BLaER1 treated with 17β-estradiol and CSF1 and Interleukin-3, amounts not matched to agents 10 nM and 100 nM (cell line): ENCODE measurements around the gene GRXCR2.
A peak's percentile ranks its signal among the peaks of the same experiment; 100 is the strongest.
"Not testable (repeated sequence)": the region's sequence is repeated elsewhere in the genome, so short reads cannot be mapped to it uniquely, and the experiment has no call there.

ENCODE experiments used
- H3K27ac ChIP-seq, 11 experiments: shearing (Covaris generic); formaldehyde crosslinking; 2 replicates each; pipeline ENCODE4 v1.8.1; 2022
- H3K27me3 ChIP-seq, 11 experiments: shearing (Covaris generic); formaldehyde crosslinking; 2 replicates each; pipeline ENCODE4 v1.8.1; 2022
- H3K36me3 ChIP-seq, 11 experiments: shearing (Covaris generic); formaldehyde crosslinking; 2 replicates each; pipeline ENCODE4 v1.8.1; 2022
- H3K4me1 ChIP-seq, 10 experiments: shearing (Covaris generic); formaldehyde crosslinking; 2 replicates each; pipeline ENCODE4 v1.8.1; 2022
- H3K4me2 ChIP-seq, 11 experiments: shearing (Covaris generic); formaldehyde crosslinking; 2 replicates each; pipeline ENCODE4 v1.8.1; 2022
- H3K4me3 ChIP-seq, 10 experiments: shearing (Covaris generic); formaldehyde crosslinking; 2 replicates each; pipeline ENCODE4 v1.8.1; 2022
- H3K9ac ChIP-seq, 11 experiments: shearing (Covaris generic); formaldehyde crosslinking; 2 replicates each; pipeline ENCODE4 v1.8.1; 2022
- H3K9me3 ChIP-seq, 11 experiments: shearing (Covaris generic); formaldehyde crosslinking; replicated peaks in 1 of 11; 2 replicates each; pipeline ENCODE4 v1.8.1; 2022
- H4K20me1 ChIP-seq, 11 experiments: shearing (Covaris generic); formaldehyde crosslinking; 2 replicates each; pipeline ENCODE4 v1.8.1; 2022
- Cebpa-rat ChIP-seq, 11 experiments: shearing (Covaris generic); IDR thresholded peaks; 2 replicates each; pipeline ENCODE4 v1.8.1; 2022

The GRXCR2 gene

GRCh38 chr5:145889611-145890010 lies 16.8 kb upstream of the GRXCR2 start:
- Histone ChIP-seq H3K27ac (no peak overlapping the region), H3K4me3 (no peak overlapping the region), H3K9ac (no peak overlapping the region), H3K4me1 (no peaks in the 10 kb centered on the region), H3K36me3 (no peaks in the 10 kb centered on the region), H3K4me2 (no peak overlapping the region), H3K9me3 (peaks cover 8 to 19% (median 16%) of the 10 kb centered on the region in 11 experiments; a peak in 19 of 22 replicates), H4K20me1 (no peaks in the 10 kb centered on the region), H3K27me3 (no peaks in the 10 kb centered on the region)
- TF ChIP-seq Cebpa-rat (IDR thresholded peaks at IDR 0.05) = no peak

GRCh38 chr5:145887976-145888574 lies 15.3 kb upstream of the GRXCR2 start:
- no peak for TF ChIP-seq Cebpa-rat (IDR thresholded peaks at IDR 0.05)
- Histone ChIP-seq H3K27ac (no peak overlapping the region), H3K4me3 (no peak overlapping the region), H3K27me3 (no peaks in the 10 kb centered on the region), H3K9ac (no peak overlapping the region), H3K4me1 (no peaks in the 10 kb centered on the region), H3K9me3 (peaks cover 8 to 19% (median 16%) of the 10 kb centered on the region in 11 experiments; a peak in 19 of 22 replicates), H3K36me3 (no peaks in the 10 kb centered on the region), H4K20me1 (no peaks in the 10 kb centered on the region), H3K4me2 (no peak overlapping the region)

DNA sequence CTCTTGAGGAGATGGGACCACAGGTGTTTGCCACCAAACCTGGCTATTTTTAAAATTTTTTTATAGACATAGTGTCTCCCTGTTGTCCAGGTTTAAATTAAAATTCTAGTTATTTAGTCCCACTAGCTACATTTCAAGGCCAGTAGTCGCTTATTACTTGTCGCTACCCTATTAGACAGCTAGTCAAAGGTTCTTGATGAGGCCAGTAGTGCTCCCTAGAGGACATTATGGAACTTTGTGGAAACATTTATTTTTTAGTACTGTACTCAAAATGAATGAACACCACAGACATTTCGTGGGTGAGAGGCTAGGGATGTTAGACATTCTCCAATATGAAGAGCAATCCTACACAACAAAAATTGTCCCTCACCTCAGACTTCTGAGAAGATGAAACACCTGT lies 14.4 kb upstream of the GRXCR2 start:
- H3K27me3 ChIP-seq = no peaks in the 10 kb centered on the region
- H4K20me1 ChIP-seq = no peaks in the 10 kb centered on the region
- no peak overlapping the region for H3K9ac ChIP-seq
- H3K36me3 ChIP-seq = no peaks in the 10 kb centered on the region
- no peak overlapping the region for H3K4me3 ChIP-seq
- H3K27ac ChIP-seq = no peak overlapping the region
- H3K4me2 ChIP-seq = no peak overlapping the region
- H3K9me3 ChIP-seq = peaks cover 8 to 19% (median 16%) of the 10 kb centered on the region in 11 experiments; a peak in 19 of 22 replicates
- H3K4me1 ChIP-seq = no peaks in the 10 kb centered on the region
- TF ChIP-seq Cebpa-rat (IDR thresholded peaks at IDR 0.05) = no peak

GRCh38 chr5:145874765-145875164 lies 2.0 kb upstream of the GRXCR2 start:
- H3K27ac ChIP-seq = no peak overlapping the region
- H3K36me3 ChIP-seq = no peaks in the 10 kb centered on the region
- H3K4me1 ChIP-seq = no peaks in the 10 kb centered on the region
- no peak for TF ChIP-seq Cebpa-rat (IDR thresholded peaks at IDR 0.05)
- no peaks in the 10 kb centered on the region for H3K9me3 ChIP-seq
- no peak overlapping the region for H3K4me3 ChIP-seq
- no peaks in the 10 kb centered on the region for H3K27me3 ChIP-seq
- H3K9ac ChIP-seq = no peak overlapping the region
- no peaks in the 10 kb centered on the region for H4K20me1 ChIP-seq
- H3K4me2 ChIP-seq = no peak overlapping the region

DNA sequence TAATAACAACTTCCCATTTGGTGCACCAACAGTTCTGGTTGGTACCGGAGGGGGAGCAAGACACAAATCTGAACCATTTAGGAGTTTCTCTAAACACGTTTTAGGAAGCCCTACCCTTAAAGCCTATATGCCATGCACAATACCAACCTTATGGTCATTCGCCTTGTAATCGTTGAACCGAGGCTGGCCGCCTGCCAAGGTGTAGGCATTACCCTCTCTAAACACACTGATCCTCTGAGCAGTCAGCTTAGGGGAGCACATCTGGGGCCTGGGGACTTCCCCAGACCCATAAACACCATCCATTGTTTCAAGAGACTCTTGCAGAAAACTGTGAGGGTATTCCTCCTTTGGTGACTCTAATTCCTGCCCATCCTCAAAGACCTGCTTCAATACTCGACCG lies 328 bp downstream of the GRXCR2 start:
- H3K27me3 ChIP-seq = no peaks in the 10 kb centered on the region

GRCh38 chr5:145869753-145870152 lies 3.1 kb downstream of the GRXCR2 start:
- Histone ChIP-seq H3K9ac (no peak overlapping the region), H3K4me1 (peaks cover 0 to 9% (median 2%) of the 10 kb centered on the region in 10 experiments; a peak in 3 of 20 replicates), H4K20me1 (no peaks in the 10 kb centered on the region), H3K27me3 (no peaks in the 10 kb centered on the region), H3K4me2 (no peak overlapping the region), H3K36me3 (no peaks in the 10 kb centered on the region), H3K4me3 (no peak overlapping the region), H3K9me3 (no peaks in the 10 kb centered on the region), H3K27ac (no peak overlapping the region)
- no peak for TF ChIP-seq Cebpa-rat (IDR thresholded peaks at IDR 0.05)

More for the DNA sequence above, 328 bp downstream of the GRXCR2 start:
- Histone ChIP-seq H4K20me1 (no peaks in the 10 kb centered on the region), H3K4me2 (no peak overlapping the region), H3K4me3 (no peak overlapping the region), H3K9me3 (no peaks in the 10 kb centered on the region), H3K36me3 (no peaks in the 10 kb centered on the region), H3K4me1 (peaks cover 0 to 9% (median 2%) of the 10 kb centered on the region in 10 experiments; a peak in 3 of 20 replicates), H3K27ac (no peak overlapping the region), H3K9ac (no peak overlapping the region)
- no peak for TF ChIP-seq Cebpa-rat (IDR thresholded peaks at IDR 0.05)

DNA sequence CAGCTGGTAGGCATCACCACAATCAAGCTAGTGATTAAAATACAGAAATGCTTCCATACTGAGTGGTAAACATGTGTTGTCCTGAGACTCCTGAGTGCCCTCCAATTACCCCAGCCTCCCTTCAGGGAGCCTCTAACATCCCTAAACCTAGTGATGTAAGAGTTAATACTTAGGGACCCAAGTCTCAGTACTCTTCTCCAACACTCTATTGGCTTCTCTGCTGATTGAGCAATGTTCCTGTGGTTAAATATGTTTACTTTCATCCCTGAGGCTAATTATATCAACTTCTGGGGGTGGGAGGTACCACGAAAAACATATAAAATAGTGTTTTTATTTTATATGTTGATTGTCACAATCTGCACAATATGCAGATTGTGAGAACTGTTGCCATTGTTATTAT lies 5.0 kb downstream of the GRXCR2 start:
- Histone ChIP-seq H3K4me2 (peak overlapping the region in 5 of 11 experiments; percentile 20 to 41 (median 35); a peak in 6 of 22 replicates), H3K36me3 (no peaks in the 10 kb centered on the region), H3K4me3 (no peak overlapping the region), H4K20me1 (no peaks in the 10 kb centered on the region), H3K4me1 (peaks cover 0 to 9% (median 2%) of the 10 kb centered on the region in 10 experiments; a peak in 3 of 20 replicates), H3K9me3 (peaks cover 0 to 8% (median 0%) of the 10 kb centered on the region in 11 experiments; a peak in 1 of 22 replicates), H3K27me3 (no peaks in the 10 kb centered on the region), H3K27ac (no peak overlapping the region), H3K9ac (no peak overlapping the region)
- 0 out of 22 replicates have a peak, but pooled peaks of 1 of the 11 experiments have one; percentile 21 for TF ChIP-seq Cebpa-rat (IDR thresholded peaks at IDR 0.05)

DNA sequence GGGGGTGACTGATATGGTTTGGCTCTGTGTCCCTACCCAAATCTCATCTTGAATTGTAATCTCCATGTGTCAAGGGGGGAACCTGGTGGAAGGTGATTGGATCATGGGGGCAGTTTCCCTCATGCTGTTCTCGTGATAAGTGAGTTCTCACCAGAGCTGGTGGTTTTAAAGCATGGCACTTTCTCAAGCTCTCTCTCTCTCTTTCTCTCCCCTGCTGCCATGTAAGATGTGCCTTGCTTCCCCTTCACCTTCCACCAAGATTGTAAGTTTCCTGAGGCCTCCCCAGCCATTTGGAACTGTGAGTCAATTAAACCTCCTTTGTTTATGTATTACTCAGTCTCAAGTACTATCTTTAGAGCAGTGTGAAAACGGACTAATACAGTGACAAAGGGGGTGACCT lies 8.4 kb downstream of the GRXCR2 start:
- H4K20me1 ChIP-seq, H3K9me3 ChIP-seq, H3K9ac ChIP-seq, H3K4me2 ChIP-seq, H3K4me1 ChIP-seq, H3K4me3 ChIP-seq, H3K36me3 ChIP-seq, H3K27ac ChIP-seq, H3K27me3 ChIP-seq: not testable (repeated sequence)

DNA sequence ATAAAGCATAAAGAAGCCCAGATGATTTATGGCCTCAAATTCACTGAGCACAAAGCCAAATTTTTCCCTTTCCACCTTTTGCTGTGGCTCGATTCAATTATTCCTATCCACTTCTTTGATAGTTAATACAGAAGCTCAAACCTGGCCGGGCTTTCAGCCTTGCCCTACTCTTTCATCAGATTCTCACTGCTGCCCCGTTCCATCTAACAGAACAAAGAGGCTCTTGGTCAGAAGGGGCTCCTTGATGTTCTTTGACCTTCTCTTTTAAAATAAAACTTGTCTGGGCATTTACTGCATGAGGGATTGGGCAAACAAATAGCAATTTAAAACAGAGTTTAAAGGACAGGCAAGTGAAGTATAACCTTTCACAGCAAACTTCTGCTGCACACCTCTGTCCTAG lies 9.8 kb downstream of the GRXCR2 start:
- Histone ChIP-seq H3K27ac (no peak overlapping the region), H4K20me1 (no peaks in the 10 kb centered on the region), H3K4me2 (no peak overlapping the region), H3K4me3 (no peak overlapping the region), H3K9me3 (peaks cover 0 to 8% (median 0%) of the 10 kb centered on the region in 11 experiments; a peak in 1 of 22 replicates), H3K36me3 (no peaks in the 10 kb centered on the region), H3K4me1 (peaks cover 0 to 11% (median 4%) of the 10 kb centered on the region in 10 experiments; a peak in 3 of 20 replicates), H3K9ac (no peak overlapping the region), H3K27me3 (no peaks in the 10 kb centered on the region)
- no peak for TF ChIP-seq Cebpa-rat (IDR thresholded peaks at IDR 0.05)

DNA sequence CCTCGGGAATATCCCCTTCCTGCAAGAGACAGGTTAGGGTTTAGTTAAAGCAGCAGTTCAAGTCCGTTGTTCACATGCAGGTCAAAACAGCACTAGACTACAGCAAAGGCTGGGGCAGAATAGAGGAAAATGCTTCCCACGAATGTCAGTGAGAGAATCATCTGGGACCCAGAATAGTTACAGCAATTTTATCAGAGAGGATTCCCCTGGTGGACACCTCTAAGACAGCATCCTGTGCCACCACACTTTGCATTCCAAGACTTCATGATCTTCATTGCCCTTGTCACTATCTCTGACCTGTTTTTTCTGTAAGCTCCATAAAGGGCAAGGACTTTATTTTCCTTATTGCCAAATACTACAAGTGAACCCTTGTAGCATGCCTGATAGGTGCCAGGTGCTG lies 12.9 kb downstream of the GRXCR2 start:
- no peak overlapping the region for H3K9ac ChIP-seq
- H3K36me3 ChIP-seq = no peaks in the 10 kb centered on the region
- TF ChIP-seq Cebpa-rat (IDR thresholded peaks at IDR 0.05) = no peak
- no peak overlapping the region for H3K4me2 ChIP-seq
- no peak overlapping the region for H3K4me3 ChIP-seq
- no peak overlapping the region for H3K27ac ChIP-seq
- H3K4me1 ChIP-seq = peaks cover 0 to 15% (median 6%) of the 10 kb centered on the region in 10 experiments; a peak in 7 of 20 replicates
- no peaks in the 10 kb centered on the region for H4K20me1 ChIP-seq
- H3K27me3 ChIP-seq = peaks cover 0 to 9% (median 6%) of the 10 kb centered on the region in 11 experiments; a peak in 3 of 22 replicates
- H3K9me3 ChIP-seq = peaks cover 0 to 8% (median 0%) of the 10 kb centered on the region in 11 experiments; a peak in 1 of 22 replicates
